ENCODE results near the gene CLCN6.

DNA sequence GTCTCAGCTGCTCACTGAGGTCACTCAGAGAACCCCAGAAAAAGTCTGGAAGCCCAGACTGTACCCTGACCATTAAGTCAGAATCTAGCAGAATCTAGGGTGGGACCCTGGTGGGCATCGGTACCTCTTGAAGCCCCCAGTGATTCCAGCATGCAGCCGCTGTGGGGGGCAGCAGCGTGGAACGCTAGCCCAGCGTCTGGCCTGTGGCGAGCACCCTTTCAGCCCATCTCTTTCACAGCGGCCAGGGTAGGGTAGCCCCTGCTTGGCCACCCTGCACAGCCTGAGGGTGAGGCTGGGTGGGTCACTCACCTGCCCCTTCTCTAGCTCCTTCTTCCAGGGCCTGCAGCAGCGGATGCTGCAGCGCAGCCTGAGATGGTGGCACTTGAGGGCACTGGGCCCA, 27.7 kb upstream of the CLCN6 start:
- TF ChIP-seq CTCF (IDR thresholded peaks at IDR 0.05): no peak
- no peak for TF ChIP-seq ZFX (IDR thresholded peaks at IDR 0.05; ENCODE audit: borderline replicate concordance)

All from 22Rv1 (cell line).